Body of pancreas (tissue), 4 donors: ENCODE results near the gene NSD2. TPM values are rescaled to one million over a fixed set of nuclear protein-coding genes. Genes with fewer than 3 reads are reported as not detected.

Source experiments
- ATAC-seq: fragments of 150-250 bp; one replicate; pipeline ENCODE4 v1.9.1; 2016
- DNase-seq, 4 donors: peaks; one replicate each; pipeline ENCODE4 v3.0.0-alpha.2; 2019
- H3K27ac ChIP-seq, 4 donors: fragments of 200-600 bp; sonication (generic); 1 replicate in 3 of 4; 2 replicates in 1 of 4; pipeline versions ENCODE4 v1.5.1 to v1.6.1; 2016 to 2019; ENCODE audit warnings: mild to moderate bottlenecking in 1 of 4, mixed read lengths in 1 of 4, moderate library complexity in 1 of 4
- H3K27me3 ChIP-seq, 2 donors: fragments of 200-600 bp; sonication (generic); one replicate each; pipeline ENCODE4 v1.6.0; 2016; ENCODE audit warnings: mild to moderate bottlenecking in 1 of 2
- H3K36me3 ChIP-seq, 2 donors: fragments of 200-600 bp; sonication (generic); replicated peaks in 1 of 2; 2 replicates each; pipeline ENCODE4 v1.5.1; 2016; ENCODE audit warnings: low read depth in 2 of 2; ENCODE audit not compliant: insufficient read depth in 1 of 2
- H3K4me1 ChIP-seq: fragments of 200-600 bp; sonication (generic); one replicate; pipeline ENCODE4 v1.6.0; 2016
- H3K4me3 ChIP-seq, 2 donors: fragments of 200-600 bp; sonication (generic); 1 replicate in 1 of 2; 2 replicates in 1 of 2; pipeline ENCODE4 v1.5.1; 2016 to 2019
- H3K9me3 ChIP-seq, 3 donors: fragments of 200-600 bp; sonication (generic); 1 replicate in 2 of 3; 2 replicates in 1 of 3; pipeline ENCODE4 v1.5.1; 2016
- CTCF ChIP-seq, 7 experiments: fragments of 450-650 bp in 4 of 7; fragments of 200-600 bp in 3 of 7; sonication (generic) in 3 of 7; IDR thresholded peaks; one replicate each; pipeline ENCODE4 v1.5.1; 2016 to 2019; ENCODE audit warnings: antibody characterized with exemption in 7 of 7
- POLR2A ChIP-seq, 3 donors: fragments of 450-650 bp; IDR thresholded peaks; one replicate each; pipeline ENCODE4 v1.6.1; 2016; ENCODE audit warnings: antibody characterized with exemption in 3 of 3, mild to moderate bottlenecking in 2 of 3
- WGBS, 2 donors: methylation state at CpG; one replicate each; pipeline ENCODE4 v1.1.5; 2017; 5-methylcytosine and 5-hydroxymethylcytosine counted together
- intact Hi-C: fragments of 100-400 bp; cut with DNase I; formaldehyde crosslinking; loops from one replicate; pipeline ENCODE4 v1.15.1; 2023
- total RNA-seq, 2 donors: library from RNA; depleted of rRNA; stranded (reverse); fragments of >200 nt; gene quantifications; one replicate each; pipeline ENCODE4 v1.1.0, GENCODE V29; 2016

NSD2 gene
- total RNA-seq, 2 donors from 2014 or later, result 38.1 to 40.2 TPM

- no peak for TF ChIP-seq CTCF (IDR thresholded peaks at IDR 0.05)
- no peak for TF ChIP-seq POLR2A (IDR thresholded peaks at IDR 0.05)
- H3K36me3 ChIP-seq, result peaks cover 0 to 39% of the 10 kb centered on the region in 2 donors
- intact Hi-C loops, result no loop called here
- no peak overlapping the region for H3K27ac ChIP-seq
- no peak for DNase-seq
- no peak overlapping the region for H3K4me3 ChIP-seq
- 80 to 90% methylated on average over 7 to 8 of the region's 8 CpGs for whole genome bisulfite sequencing, 2 donors
- ATAC-seq, result no peak
- H3K4me1 ChIP-seq, result no peaks in the 10 kb centered on the region
- no peaks in the 10 kb centered on the region for H3K27me3 ChIP-seq
- H3K9me3 ChIP-seq, result no peaks in the 10 kb centered on the region
These were observed 40.5 kb upstream of the NSD2 start for GRCh38 chr4:1830642-1831228.

GRCh38 chr4:1831331-1831730 lies 39.9 kb upstream of the NSD2 start:
- no peak overlapping the region for H3K27ac ChIP-seq
- ATAC-seq, result no peak
- peaks cover 0 to 43% of the 10 kb centered on the region in 2 donors for H3K36me3 ChIP-seq
- no peaks in the 10 kb centered on the region for H3K27me3 ChIP-seq
- H3K4me1 ChIP-seq, result no peaks in the 10 kb centered on the region
- TF ChIP-seq CTCF (IDR thresholded peaks at IDR 0.05) (no peak), POLR2A (IDR thresholded peaks at IDR 0.05) (no peak)
- 91 to 94% methylated on average over 8 of the region's 8 CpGs for WGBS, 2 donors
- no peak for DNase-seq
- intact Hi-C loops, result no loop called here
- no peak overlapping the region for H3K4me3 ChIP-seq
- H3K9me3 ChIP-seq, result no peaks in the 10 kb centered on the region

GRCh38 chr4:1832690-1833089 lies 38.5 kb upstream of the NSD2 start:
- no peak for TF ChIP-seq CTCF (IDR thresholded peaks at IDR 0.05)
- no peak for TF ChIP-seq POLR2A (IDR thresholded peaks at IDR 0.05)
- ATAC-seq (no peak), DNase-seq (no peak)
- Histone ChIP-seq H3K4me1 (no peaks in the 10 kb centered on the region), H3K36me3 (peaks cover 0 to 42% of the 10 kb centered on the region in 2 donors), H3K4me3 (no peak overlapping the region), H3K9me3 (no peaks in the 10 kb centered on the region), H3K27ac (no peak overlapping the region), H3K27me3 (no peaks in the 10 kb centered on the region)
- 88 to 89% methylated on average over 16 to 18 of the region's 18 CpGs for WGBS, 2 donors
- intact Hi-C loops, result no loop called here

DNA sequence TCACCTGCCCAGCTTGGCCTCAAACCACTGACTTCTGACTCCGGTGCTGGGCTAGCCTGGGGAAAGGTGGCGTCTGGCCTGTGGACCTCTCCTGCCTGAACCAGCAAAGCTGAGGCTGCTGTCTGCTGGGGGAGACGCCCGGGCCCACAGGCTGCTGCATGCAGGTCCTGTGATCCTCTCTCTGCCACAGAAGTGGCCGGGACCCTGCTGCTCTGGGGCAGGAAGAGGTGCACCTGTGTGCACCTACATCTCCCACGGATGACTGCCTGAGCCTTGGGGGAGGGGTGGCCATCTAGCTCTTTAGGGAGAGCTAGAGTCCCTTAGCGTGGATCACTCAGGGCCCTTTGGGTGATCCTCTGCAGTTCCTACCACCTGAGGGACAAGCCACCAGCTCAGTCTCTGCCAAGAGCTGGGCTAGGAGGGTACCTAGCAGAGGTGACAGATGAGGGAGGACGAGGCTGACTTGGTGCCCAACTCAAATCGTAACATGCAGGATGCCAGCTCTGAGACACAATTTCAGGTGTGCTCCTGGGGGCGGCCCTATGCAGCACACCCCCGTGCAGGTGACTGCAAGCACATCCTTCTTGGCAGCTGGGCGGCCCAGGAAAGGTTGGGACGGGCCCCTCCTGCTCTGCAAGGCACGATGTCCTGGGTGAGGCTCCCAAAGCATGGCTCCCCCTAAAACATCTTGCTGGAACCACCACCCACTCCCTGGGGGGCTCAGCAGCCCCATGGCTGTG lies 37.7 kb upstream of the NSD2 start:
- Histone ChIP-seq H3K27ac (no peak overlapping the region), H3K36me3 (peaks cover 0 to 46% of the 10 kb centered on the region in 2 donors)
- TF ChIP-seq POLR2A (IDR thresholded peaks at IDR 0.05) (no peak), CTCF (IDR thresholded peaks at IDR 0.05) (no peak)

More for the DNA sequence above, 37.7 kb upstream of the NSD2 start:
- intact Hi-C loops, result no loop called here
- ATAC-seq (no peak), DNase-seq (no peak)
- Histone ChIP-seq H3K27me3 (no peaks in the 10 kb centered on the region), H3K4me3 (no peak overlapping the region), H3K4me1 (no peaks in the 10 kb centered on the region), H3K9me3 (no peaks in the 10 kb centered on the region)
- 88 to 92% methylated on average over 2 to 13 of the region's 14 CpGs for WGBS, 2 donors
